GM12891 (cell line): ENCODE data around the gene SYNE1.

Experiments
- POLR2A ChIP-seq: IDR thresholded peaks from 2 replicates; pipeline ENCODE4 v1.6.1; 2011; ENCODE audit warnings: low read depth, low read length, control low read depth
- POLR2AphosphoS5 ChIP-seq: IDR thresholded peaks from 2 replicates; pipeline ENCODE4 v1.6.1; 2011; ENCODE audit warnings: low read depth, low read length, control low read depth
- TAF1 ChIP-seq: IDR thresholded peaks from 2 replicates; pipeline ENCODE4 v1.6.1; 2011; ENCODE audit warnings: low read depth, low read length, control low read depth

GRCh38 chr6:152632121-152632782 is 4.9 kb downstream of the SYNE1 start:
- TF ChIP-seq TAF1: no peak
- TF ChIP-seq POLR2A: no peak
- TF ChIP-seq POLR2AphosphoS5: no peak
